ENCODE data around the gene FAM25G. TPM values are rescaled to one million over a fixed set of nuclear protein-coding genes. Genes with fewer than 3 reads are reported as not detected.

Gene FAM25G
- total and polyA plus RNA-seq, 9 of the 15 experiments (the other 6 are each of a cell fraction or from before 2014, with no cell fraction given) = not detected

DNA sequence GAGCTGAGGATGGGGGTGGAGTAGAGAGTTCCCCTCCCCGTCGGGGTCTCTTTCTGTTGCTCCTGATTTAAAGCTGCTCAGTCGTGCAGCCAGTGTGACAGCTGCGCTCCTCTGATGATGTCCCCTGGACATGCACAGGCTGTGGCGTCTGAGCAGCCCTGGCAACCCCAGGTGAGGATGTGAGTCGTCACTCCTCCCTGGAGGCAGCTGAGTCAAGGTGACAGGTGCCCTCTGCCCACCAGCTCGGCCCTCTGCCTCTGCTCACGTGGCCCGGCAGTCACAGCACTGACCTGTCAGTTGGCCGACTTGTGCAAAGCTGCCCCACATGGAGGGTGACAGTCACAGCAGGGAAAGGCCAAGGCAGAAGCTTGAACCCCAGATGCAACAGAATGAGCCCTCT is 41.5 kb downstream of the FAM25G start:
- FAIRE-seq = no peak
- in situ Hi-C loops (cut with MboI) (loop anchor here (25.0 kb wide), 1 partner anchor 112 kb away; no protein-coding TSS in a partner anchor), intact Hi-C loops (cut with micrococcal nuclease) (loop anchor here (5.0 kb wide), 1 partner anchor 88 kb away; no protein-coding TSS in a partner anchor)
- CTCF ChIA-PET (ENCODE audit: low intra/inter-chr PET ratio) = no interaction called here
- Histone ChIP-seq H3K4me1 (replicated peaks in 1 of 2; ENCODE audit: control insufficient read depth in 2 of 2, insufficient read depth in 2 of 2, low read length in 2 of 2) (peaks cover 0 to 8% of the 10 kb centered on the region in 2 experiments; a peak in 1 of 5 replicates), H3K36me3 (ENCODE audit: control insufficient read depth, insufficient read depth, low read length) (no peaks in the 10 kb centered on the region), H3K9me1 (ENCODE audit: control insufficient read depth, insufficient read depth, low read length) (no peaks in the 10 kb centered on the region), H3K9me3 (replicated peaks; ENCODE audit: control insufficient read depth, insufficient read depth, low read depth, low read length) (no peaks in the 10 kb centered on the region), H3K27ac (ENCODE audit: extremely low read depth, low read depth, low read length) (no peak overlapping the region), H3K27me3 (ENCODE audit: control insufficient read depth in 2 of 2, insufficient read depth in 2 of 2, low read length in 2 of 2) (peaks cover 21 to 52% of the 10 kb centered on the region in 2 experiments; a peak in 4 of 5 replicates), H2AFZ (ENCODE audit: low read depth, low read length) (no peak overlapping the region), H3K4me2 (ENCODE audit: insufficient read depth, low read length) (no peak overlapping the region), H3K79me2 (ENCODE audit: control insufficient read depth, insufficient read depth, low read length) (no peaks in the 10 kb centered on the region), H3K4me3 (no peak overlapping the region), H3K9ac (ENCODE audit: insufficient read depth in 1 of 2, low read depth in 2 of 2, low read length in 2 of 2) (no peak overlapping the region), H4K20me1 (replicated peaks; ENCODE audit: control insufficient read depth, insufficient read depth, low read length) (no peaks in the 10 kb centered on the region; the same call in 1 of the 2 replicates)
- POLR2A ChIA-PET = interaction anchor here (0.8 to 1.4 kb wide), 2 partner anchors 8 to 55 kb away, joined by 3 read pairs; no protein-coding TSS in a partner anchor
- no TSS peak for BruUV-seq (replicated peaks)
- under 1% methylated on average over 10 of the region's 10 CpGs for WGBS (ENCODE audit: insufficient coverage, low coverage, missing lambda C conversion rate)
- peak; percentile 23; the same call in 1 of the 3 replicates for ATAC-seq
- TF ChIP-seq, protein P1, sequence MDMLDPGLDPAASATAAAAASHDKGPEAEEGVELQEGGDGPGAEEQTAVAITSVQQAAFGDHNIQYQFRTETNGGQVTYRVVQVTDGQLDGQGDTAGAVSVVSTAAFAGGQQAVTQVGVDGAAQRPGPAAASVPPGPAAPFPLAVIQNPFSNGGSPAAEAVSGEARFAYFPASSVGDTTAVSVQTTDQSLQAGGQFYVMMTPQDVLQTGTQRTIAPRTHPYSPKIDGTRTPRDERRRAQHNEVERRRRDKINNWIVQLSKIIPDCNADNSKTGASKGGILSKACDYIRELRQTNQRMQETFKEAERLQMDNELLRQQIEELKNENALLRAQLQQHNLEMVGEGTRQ (CRISPR knock-in tag; IDR thresholded peaks at IDR 0.05) = 0 out of 2 replicates have a peak, but pooled peaks have one; percentile 21
- TF ChIP-seq FOS (IDR thresholded peaks at IDR 0.05; ENCODE audit: extremely low read depth, insufficient read length) = no peak
- no peak for TF ChIP-seq HSF4 (CRISPR knock-in tag; IDR thresholded peaks at IDR 0.05; ENCODE audit: borderline replicate concordance)
- no peak for TF ChIP-seq ZEB2 (IDR thresholded peaks at IDR 0.05)
- TF ChIP-seq, protein P2, sequence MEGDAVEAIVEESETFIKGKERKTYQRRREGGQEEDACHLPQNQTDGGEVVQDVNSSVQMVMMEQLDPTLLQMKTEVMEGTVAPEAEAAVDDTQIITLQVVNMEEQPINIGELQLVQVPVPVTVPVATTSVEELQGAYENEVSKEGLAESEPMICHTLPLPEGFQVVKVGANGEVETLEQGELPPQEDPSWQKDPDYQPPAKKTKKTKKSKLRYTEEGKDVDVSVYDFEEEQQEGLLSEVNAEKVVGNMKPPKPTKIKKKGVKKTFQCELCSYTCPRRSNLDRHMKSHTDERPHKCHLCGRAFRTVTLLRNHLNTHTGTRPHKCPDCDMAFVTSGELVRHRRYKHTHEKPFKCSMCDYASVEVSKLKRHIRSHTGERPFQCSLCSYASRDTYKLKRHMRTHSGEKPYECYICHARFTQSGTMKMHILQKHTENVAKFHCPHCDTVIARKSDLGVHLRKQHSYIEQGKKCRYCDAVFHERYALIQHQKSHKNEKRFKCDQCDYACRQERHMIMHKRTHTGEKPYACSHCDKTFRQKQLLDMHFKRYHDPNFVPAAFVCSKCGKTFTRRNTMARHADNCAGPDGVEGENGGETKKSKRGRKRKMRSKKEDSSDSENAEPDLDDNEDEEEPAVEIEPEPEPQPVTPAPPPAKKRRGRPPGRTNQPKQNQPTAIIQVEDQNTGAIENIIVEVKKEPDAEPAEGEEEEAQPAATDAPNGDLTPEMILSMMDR (IDR thresholded peaks at IDR 0.05 in 2 of 3, conservative IDR thresholded peaks at IDR 0.05 in 1 of 3; ENCODE audit: insufficient read depth in 2 of 3, low read depth in 1 of 3, low read length in 3 of 3) = 0 out of 6 replicates have a peak, but pooled peaks of 1 of the 3 experiments have one; percentile 9
- no peak for TF ChIP-seq MAFG (tag; conservative IDR thresholded peaks at IDR 0.05)
- TF ChIP-seq RBFOX2 (IDR thresholded peaks at IDR 0.05; ENCODE audit: low read depth, low read length) = no peak
- TF ChIP-seq EWSR1 (IDR thresholded peaks at IDR 0.05; ENCODE audit: borderline replicate concordance, low read depth, partially characterized antibody) = no peak
- no peak for DNase-seq (ENCODE audit: extremely low read depth in 1 of 4, low spot score in 3 of 4)

All from K562 (cell line).